NK-92 (cell line): ENCODE measurements around the gene LGR6.

ENCODE experiments used
- DNase-seq: peaks from one replicate; lab custom pipeline; 2025; ENCODE audit not compliant: unreplicated experiment; lab: John Stamatoyannopoulos, UW

Gene LGR6

GRCh38 chr1:202282596-202283283 is 89.1 kb downstream of the LGR6 start:
- DNase-seq: no peak

- no peak for DNase-seq
Measured at GRCh38 chr1:202283379-202283844, 89.8 kb downstream of the LGR6 start.

- DNase-seq: no peak
Measured at GRCh38 chr1:202283991-202284390, 90.4 kb downstream of the LGR6 start.

GRCh38 chr1:202285908-202286307 is 92.3 kb downstream of the LGR6 start:
- DNase-seq: no peak

- DNase-seq: no peak
Measured at GRCh38 chr1:202286622-202287097, 93.1 kb downstream of the LGR6 start.

- no peak for DNase-seq
Measured at GRCh38 chr1:202287196-202287595, 93.6 kb downstream of the LGR6 start.

GRCh38 chr1:202288177-202288576 is 94.6 kb downstream of the LGR6 start:
- DNase-seq: no peak

GRCh38 chr1:202289009-202289408 is 95.4 kb downstream of the LGR6 start:
- no peak for DNase-seq

- DNase-seq: no peak
Measured at GRCh38 chr1:202291001-202291400, 97.4 kb downstream of the LGR6 start.

GRCh38 chr1:202291961-202292712 is 98.5 kb downstream of the LGR6 start:
- no peak for DNase-seq

- no peak for DNase-seq
Measured at GRCh38 chr1:202292773-202293172, 99.2 kb downstream of the LGR6 start.

GRCh38 chr1:202293569-202293968 is 100.0 kb downstream of the LGR6 start:
- DNase-seq: no peak

GRCh38 chr1:202302166-202302565 is 108.6 kb downstream of the LGR6 start:
- DNase-seq: no peak

- no peak for DNase-seq
Measured at GRCh38 chr1:202304375-202304774, 110.8 kb downstream of the LGR6 start.

- DNase-seq: no peak
Measured at GRCh38 chr1:202305168-202305567, 111.6 kb downstream of the LGR6 start.

GRCh38 chr1:202306535-202307345 is 113.1 kb downstream of the LGR6 start:
- no peak for DNase-seq

- no peak for DNase-seq
Measured at GRCh38 chr1:202310071-202310725, 116.6 kb downstream of the LGR6 start.

- DNase-seq: no peak
Measured at GRCh38 chr1:202310746-202311145, 117.1 kb downstream of the LGR6 start.

GRCh38 chr1:202311875-202312635 is 118.5 kb downstream of the LGR6 start:
- DNase-seq: no peak

GRCh38 chr1:202315576-202316168 is 122.1 kb downstream of the LGR6 start:
- DNase-seq: no peak
